ENCODE measurements around the gene CD99.
"Not testable (repeated sequence)": the region's sequence is repeated elsewhere in the genome, so short reads cannot be mapped to it uniquely, and the experiment has no call there.

Gene CD99

DNA sequence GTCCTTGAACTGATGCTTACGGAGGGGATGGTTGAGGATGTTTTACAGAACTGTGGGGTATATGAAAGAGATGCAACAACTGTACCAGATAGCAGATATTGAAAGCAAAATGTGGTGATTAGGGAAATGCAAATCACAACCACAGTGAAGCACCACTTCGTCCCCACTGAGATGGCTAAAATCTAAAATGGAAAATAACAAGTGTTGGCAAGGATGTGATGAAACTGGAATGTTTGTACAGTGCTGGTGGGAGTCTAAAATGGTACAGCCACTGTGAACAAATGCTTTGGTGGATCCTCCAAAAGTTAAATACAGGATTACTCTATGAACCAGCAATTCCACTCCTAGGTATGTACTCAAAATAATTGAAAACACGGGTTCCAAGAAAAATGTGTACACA is 83.7 kb downstream of the CD99 start:
- ChIA-PET POLR2A (no interaction called here), CTCF (no interaction called here)
- no peak overlapping the region for H3K4me3 ChIP-seq (ENCODE audit: low read depth, low read length)
- TF ChIP-seq, protein P1, sequence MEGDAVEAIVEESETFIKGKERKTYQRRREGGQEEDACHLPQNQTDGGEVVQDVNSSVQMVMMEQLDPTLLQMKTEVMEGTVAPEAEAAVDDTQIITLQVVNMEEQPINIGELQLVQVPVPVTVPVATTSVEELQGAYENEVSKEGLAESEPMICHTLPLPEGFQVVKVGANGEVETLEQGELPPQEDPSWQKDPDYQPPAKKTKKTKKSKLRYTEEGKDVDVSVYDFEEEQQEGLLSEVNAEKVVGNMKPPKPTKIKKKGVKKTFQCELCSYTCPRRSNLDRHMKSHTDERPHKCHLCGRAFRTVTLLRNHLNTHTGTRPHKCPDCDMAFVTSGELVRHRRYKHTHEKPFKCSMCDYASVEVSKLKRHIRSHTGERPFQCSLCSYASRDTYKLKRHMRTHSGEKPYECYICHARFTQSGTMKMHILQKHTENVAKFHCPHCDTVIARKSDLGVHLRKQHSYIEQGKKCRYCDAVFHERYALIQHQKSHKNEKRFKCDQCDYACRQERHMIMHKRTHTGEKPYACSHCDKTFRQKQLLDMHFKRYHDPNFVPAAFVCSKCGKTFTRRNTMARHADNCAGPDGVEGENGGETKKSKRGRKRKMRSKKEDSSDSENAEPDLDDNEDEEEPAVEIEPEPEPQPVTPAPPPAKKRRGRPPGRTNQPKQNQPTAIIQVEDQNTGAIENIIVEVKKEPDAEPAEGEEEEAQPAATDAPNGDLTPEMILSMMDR (IDR thresholded peaks at IDR 0.05; ENCODE audit: insufficient read depth, low read length, missing control alignments) = no peak
- no peak for DNase-seq (ENCODE audit: low read depth, low spot score)

DNA sequence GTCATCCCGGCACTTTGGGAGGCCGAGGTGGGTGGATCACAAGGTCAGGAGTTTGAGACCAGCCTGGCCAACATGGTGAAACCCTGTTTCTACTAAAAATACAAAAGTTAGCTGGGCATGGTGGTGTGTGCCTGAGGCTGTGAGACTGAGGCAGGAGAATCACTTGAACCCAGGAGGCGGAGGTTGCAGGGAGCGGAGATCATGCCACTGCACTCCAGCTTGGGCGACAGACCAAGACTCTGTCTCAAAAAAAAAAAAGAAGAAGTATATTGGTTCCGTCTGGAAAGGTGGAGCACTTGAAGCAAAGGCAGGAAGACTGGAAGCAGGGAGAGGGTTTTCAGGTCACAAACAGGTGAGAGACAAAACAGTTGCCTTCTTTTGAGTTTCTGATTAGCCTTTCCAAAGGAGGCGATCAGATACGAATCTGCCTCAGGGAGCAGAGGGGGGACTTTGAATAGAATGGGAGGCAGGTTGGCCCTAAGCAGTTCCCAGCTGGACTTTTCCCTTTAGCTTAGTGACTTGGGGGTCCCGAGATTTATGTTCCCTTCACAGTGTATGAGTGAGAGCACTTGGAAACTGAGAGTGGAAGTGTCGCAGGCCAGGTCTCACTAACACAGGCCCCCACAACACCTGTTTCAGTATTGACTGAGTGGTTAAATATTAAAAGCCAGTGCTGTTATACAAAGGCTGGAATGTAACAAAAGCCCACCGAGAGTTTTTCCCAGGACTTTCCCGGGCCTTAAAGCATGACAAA is 89.6 kb downstream of the CD99 start:
- H3K4me3 ChIP-seq (ENCODE audit: low read depth, low read length); CTCF ChIA-PET; POLR2A ChIA-PET; DNase-seq (ENCODE audit: low read depth, low spot score): not testable (repeated sequence)

DNA sequence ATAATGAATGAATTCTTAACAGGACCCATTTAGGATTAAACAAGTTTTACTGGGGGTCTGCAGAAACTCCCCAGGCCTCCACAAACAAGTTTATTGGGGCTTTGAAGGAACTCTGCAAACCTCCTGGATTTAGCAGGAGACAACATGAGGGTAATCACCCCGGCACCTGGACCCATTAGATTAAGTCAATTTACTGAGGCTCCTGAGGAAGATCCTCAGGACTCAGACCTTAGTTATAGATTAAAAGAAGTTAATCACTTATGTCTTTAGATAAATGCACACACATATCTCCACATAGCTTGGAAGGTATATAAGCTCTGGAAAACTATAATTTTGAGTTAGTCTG is 90.1 kb downstream of the CD99 start:
- no peak overlapping the region for H3K4me3 ChIP-seq (ENCODE audit: low read depth, low read length)
- ChIA-PET CTCF (no interaction called here), POLR2A (no interaction called here)
- DNase-seq (ENCODE audit: low read depth, low spot score) = no peak
- TF ChIP-seq, protein P1 (IDR thresholded peaks at IDR 0.05; ENCODE audit: insufficient read depth, low read length, missing control alignments) = no peak

DNA sequence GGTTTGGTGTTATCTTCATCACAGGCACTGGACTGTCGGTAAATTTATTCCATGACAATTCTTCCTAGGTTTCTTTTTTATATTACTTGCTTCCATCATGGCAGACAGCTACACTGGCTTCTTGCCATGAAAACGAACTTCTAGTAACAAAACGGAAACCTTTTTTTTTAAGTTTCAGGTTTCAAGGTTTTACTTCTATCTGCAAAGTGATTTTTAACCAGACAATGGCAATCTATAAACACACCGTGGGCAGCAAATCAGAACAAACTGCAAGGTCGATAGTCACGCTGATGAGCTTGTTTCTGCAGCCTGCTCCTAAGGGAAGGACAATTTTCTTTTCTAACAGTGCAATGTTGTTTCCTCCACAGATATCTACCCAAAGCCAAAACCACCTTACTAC is 90.6 kb downstream of the CD99 start:
- CTCF ChIA-PET = no interaction called here
- no peak overlapping the region for H3K4me3 ChIP-seq (ENCODE audit: low read depth, low read length)
- TF ChIP-seq, protein P1 (IDR thresholded peaks at IDR 0.05; ENCODE audit: insufficient read depth, low read length, missing control alignments) = no peak
- DNase-seq (ENCODE audit: low read depth, low spot score) = no peak
- POLR2A ChIA-PET = no interaction called here

DNA sequence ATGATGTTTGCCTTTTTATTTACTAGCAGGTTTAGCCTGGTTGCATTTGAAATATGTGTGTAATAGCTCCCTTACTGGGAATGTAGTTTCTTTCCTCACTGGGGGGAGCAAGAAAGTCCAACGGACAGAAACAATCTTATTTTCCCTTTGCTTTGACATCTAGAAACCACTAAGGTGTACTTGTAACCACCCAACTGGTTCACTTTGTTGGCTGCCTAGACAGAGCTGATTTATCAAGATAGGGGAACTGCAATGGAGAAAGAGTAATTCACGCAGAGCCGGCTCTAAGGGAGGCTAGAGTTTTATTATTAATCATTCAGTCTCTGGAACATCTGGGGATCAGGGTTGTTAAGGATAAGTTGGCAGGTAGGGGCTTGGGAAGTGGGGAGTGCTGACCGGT is 91.1 kb downstream of the CD99 start:
- no peak overlapping the region for H3K4me3 ChIP-seq (ENCODE audit: low read depth, low read length)
- ChIA-PET CTCF (no interaction called here), POLR2A (no interaction called here)
- no peak for DNase-seq (ENCODE audit: low read depth, low spot score)
- TF ChIP-seq, protein P1 (IDR thresholded peaks at IDR 0.05; ENCODE audit: insufficient read depth, low read length, missing control alignments) = no peak

DNA sequence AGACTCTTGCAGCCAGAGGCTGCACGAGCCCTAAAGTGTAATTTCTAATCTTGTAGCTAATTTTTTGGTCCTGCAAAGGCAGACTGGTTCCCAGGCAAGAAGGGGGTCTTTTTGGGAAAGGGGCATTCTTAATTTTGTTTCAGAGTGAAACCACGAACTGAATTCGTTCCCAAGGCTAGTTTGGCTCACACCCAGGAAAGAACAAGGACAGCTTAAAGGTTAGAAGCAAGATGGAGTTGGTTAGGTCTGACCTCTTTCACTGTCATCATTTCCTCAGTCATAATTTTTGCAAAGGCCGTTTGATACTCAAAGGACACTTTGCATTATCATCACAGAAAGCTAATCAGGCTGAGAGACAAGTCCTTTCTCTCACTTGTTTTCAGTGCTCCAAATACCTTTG is 91.7 kb downstream of the CD99 start:
- POLR2A ChIA-PET = no interaction called here
- no peak overlapping the region for H3K4me3 ChIP-seq (ENCODE audit: low read depth, low read length)
- DNase-seq (ENCODE audit: low read depth, low spot score) = no peak
- CTCF ChIA-PET = no interaction called here
- TF ChIP-seq, protein P1 (IDR thresholded peaks at IDR 0.05; ENCODE audit: insufficient read depth, low read length, missing control alignments) = no peak

DNA sequence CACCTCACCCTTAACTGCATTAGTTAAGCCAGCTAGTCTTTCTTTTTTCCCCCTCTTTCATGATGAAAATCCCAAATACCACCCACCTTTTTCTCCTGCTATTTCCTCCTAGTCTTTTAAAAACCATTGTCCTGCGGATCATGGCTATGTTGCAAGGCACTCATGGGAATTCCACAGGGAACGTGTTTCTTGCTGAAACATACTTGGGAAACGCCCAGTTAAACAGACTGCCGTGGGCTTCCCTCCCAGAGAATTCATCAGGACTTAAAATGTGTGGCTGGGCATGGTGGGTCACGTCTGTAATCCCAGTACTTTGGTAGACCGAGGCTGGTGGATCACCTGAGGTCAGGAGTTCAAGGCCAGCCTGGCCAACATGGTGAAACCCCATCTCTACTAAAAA is 92.9 kb downstream of the CD99 start:
- no peak overlapping the region for H3K4me3 ChIP-seq (ENCODE audit: low read depth, low read length)
- POLR2A ChIA-PET = no interaction called here
- DNase-seq (ENCODE audit: low read depth, low spot score) = no peak
- TF ChIP-seq, protein P1 (IDR thresholded peaks at IDR 0.05; ENCODE audit: insufficient read depth, low read length, missing control alignments) = no peak
- CTCF ChIA-PET = no interaction called here

Data from AG04449 (cell line).